Activated B cell treated with CpG ODN at 0.5 μM for 24 hours (primary cell): Measurements from ENCODE around the gene SPOCK1. TPM values are rescaled to one million over a fixed set of nuclear protein-coding genes. Genes with fewer than 3 reads are reported as not detected.

Experiments
- ATAC-seq: fragments of 200-7000 bp; cut with Tn5 transposase; one replicate; pipeline ENCODE4 v1.10.0; 2021; ENCODE audit warnings: low read depth, mild to moderate bottlenecking, moderate library complexity
- CTCF ChIA-PET: fragments of 350-600 bp; sonication (Branson Sonifier 250); formaldehyde crosslinking; loops from one replicate; lab custom pipeline; 2021; ENCODE audit warnings: antibody characterized with exemption; lab: Charles Lee
- POLR2A ChIA-PET: fragments of 350-600 bp; sonication (Branson Sonifier 250); formaldehyde crosslinking; loops from one replicate; lab custom pipeline; 2021; ENCODE audit warnings: antibody characterized with exemption; lab: Charles Lee
- DNase-seq: peaks from one replicate; pipeline ENCODE4 v3.0.0; 2022
- H3K27ac Mint-ChIP-seq: one replicate; pipeline ENCODE4 v1.8.0; 2020; ENCODE audit warnings: mixed read lengths
- H3K27me3 Mint-ChIP-seq: one replicate; pipeline ENCODE4 v1.8.0; 2021; ENCODE audit warnings: mixed read lengths
- H3K36me3 Mint-ChIP-seq: one replicate; pipeline ENCODE4 v1.8.0; 2021; ENCODE audit warnings: low read depth, mixed read lengths
- H3K4me1 Mint-ChIP-seq: one replicate; pipeline ENCODE4 v1.8.0; 2021; ENCODE audit warnings: mixed read lengths
- H3K4me3 Mint-ChIP-seq: one replicate; pipeline ENCODE4 v1.8.0; 2020; ENCODE audit warnings: mild to moderate bottlenecking, mixed read lengths
- H3K9me3 Mint-ChIP-seq: one replicate; pipeline ENCODE4 v1.8.0; 2020; ENCODE audit warnings: mixed read lengths
- CTCF ChIP-seq: fragments of 200-600 bp; IDR thresholded peaks from one replicate; pipeline ENCODE4 v1.8.0; 2022; ENCODE audit warnings: antibody characterized with exemption, mild to moderate bottlenecking
- intact Hi-C: fragments of 100-400 bp; cut with micrococcal nuclease; formaldehyde crosslinking; loops from one replicate; pipeline ENCODE4 v1.15.1; 2024
- total RNA-seq: library from RNA; stranded (reverse); gene quantifications from 2 replicates; pipeline ENCODE4 v1.2.3, GENCODE V29; 2022

SPOCK1 gene
- total RNA-seq, 1 donor from 2014 or later, result not detected

DNA sequence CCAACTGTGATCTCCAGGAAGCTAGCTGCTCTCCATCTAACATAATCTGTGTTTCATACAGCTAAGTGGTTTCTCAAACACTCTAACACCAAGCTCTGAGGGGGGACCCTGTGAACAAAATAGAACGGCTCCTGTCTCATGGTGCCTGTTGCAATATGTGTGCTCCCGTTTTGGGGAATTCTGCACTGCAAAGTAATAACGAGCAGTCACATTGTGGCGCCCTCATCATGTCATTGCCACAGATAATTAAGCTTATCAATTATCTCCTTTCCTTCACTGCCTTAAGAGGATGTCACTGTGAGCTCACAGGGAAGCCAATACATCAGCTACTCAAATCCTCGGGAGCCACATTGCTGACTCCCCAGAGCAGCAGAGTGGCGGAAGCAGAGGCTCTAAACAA, 416.2 kb downstream of the SPOCK1 start:
- H3K4me3 Mint-ChIP-seq, result no peak overlapping the region
- ATAC-seq (no peak), DNase-seq (no peak)
- intact Hi-C loops, result no loop called here
- POLR2A ChIA-PET, result no interaction called here
- no peaks in the 10 kb centered on the region for H3K4me1 Mint-ChIP-seq
- no peak overlapping the region for H3K27ac Mint-ChIP-seq
- no peaks in the 10 kb centered on the region for H3K9me3 Mint-ChIP-seq
- CTCF ChIA-PET, result no interaction called here
- peaks cover 1% of the 10 kb centered on the region for H3K27me3 Mint-ChIP-seq
- no peak for TF ChIP-seq CTCF
- H3K36me3 Mint-ChIP-seq, result no peaks in the 10 kb centered on the region

- Mint-ChIP-seq H3K36me3 (no peaks in the 10 kb centered on the region), H3K4me1 (peaks cover under 1% of the 10 kb centered on the region), H3K27ac (no peak overlapping the region), H3K9me3 (no peaks in the 10 kb centered on the region), H3K4me3 (no peak overlapping the region), H3K27me3 (no peaks in the 10 kb centered on the region)
- no peak for DNase-seq
- no peak for ATAC-seq
- POLR2A ChIA-PET, result no interaction called here
- intact Hi-C loops, result no loop called here
- CTCF ChIA-PET, result no interaction called here
- TF ChIP-seq CTCF, result no peak
Observed at GRCh38 chr5:137078171-137078665, 420.9 kb downstream of the SPOCK1 start.

- Mint-ChIP-seq H3K27ac (no peak overlapping the region), H3K27me3 (no peaks in the 10 kb centered on the region), H3K4me3 (no peak overlapping the region), H3K4me1 (peaks cover 15% of the 10 kb centered on the region), H3K9me3 (no peaks in the 10 kb centered on the region), H3K36me3 (no peaks in the 10 kb centered on the region)
- no peak for TF ChIP-seq CTCF
- ATAC-seq, result no peak
- ChIA-PET CTCF (interaction anchor here (1.4 kb wide), 1 partner anchor 10 kb away, joined by 4 read pairs; no protein-coding TSS in a partner anchor), POLR2A (no interaction called here)
- no peak for DNase-seq
- intact Hi-C loops, result no loop called here
Observed at GRCh38 chr5:137075163-137075970, 423.8 kb downstream of the SPOCK1 start.

- H3K4me1 Mint-ChIP-seq, result peaks cover 15% of the 10 kb centered on the region
- intact Hi-C loops, result no loop called here
- ChIA-PET CTCF (no interaction called here), POLR2A (no interaction called here)
- H3K36me3 Mint-ChIP-seq, result no peaks in the 10 kb centered on the region
- H3K27ac Mint-ChIP-seq, result no peak overlapping the region
- no peak overlapping the region for H3K4me3 Mint-ChIP-seq
- ATAC-seq (no peak), DNase-seq (no peak)
- no peaks in the 10 kb centered on the region for H3K27me3 Mint-ChIP-seq
- no peak for TF ChIP-seq CTCF
- H3K9me3 Mint-ChIP-seq, result no peaks in the 10 kb centered on the region
Observed at GRCh38 chr5:137073189-137073588, 425.9 kb downstream of the SPOCK1 start.

DNA sequence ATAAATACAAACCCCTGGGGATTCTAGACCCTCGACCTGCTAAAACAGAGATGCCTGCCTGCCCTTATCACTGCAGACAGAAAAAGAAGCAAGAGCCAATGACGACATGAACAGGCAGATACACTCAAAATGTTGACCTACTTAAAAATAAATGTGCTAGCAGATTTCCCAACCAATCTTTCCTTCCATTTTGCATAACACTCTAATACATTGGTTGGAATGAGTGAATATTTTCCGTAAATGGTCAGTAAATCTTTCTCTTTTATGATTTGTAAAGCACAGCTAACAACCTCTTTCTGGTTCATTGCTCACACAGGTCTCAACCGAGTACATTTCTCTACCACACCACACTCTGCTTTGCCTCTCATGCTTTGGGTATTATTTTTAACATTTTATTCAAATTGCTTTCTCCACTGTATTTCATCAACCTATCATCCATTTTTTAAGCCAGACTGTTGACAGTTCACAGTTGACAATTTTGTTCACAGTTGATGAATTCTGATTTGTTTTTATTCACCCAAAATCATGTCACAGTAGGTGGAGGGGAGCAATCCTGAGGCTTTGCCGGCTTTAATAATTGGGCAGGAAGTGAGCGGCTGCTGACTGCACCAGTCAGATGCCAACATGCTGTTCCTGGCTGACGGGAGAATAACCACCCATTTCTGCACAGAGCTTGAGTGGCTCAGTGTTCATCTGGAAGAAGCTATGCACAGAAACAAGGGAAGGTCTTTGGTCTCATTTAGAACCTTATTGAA, 426.6 kb downstream of the SPOCK1 start:
- H3K36me3 Mint-ChIP-seq, result no peaks in the 10 kb centered on the region
- intact Hi-C loops, result no loop called here
- no peaks in the 10 kb centered on the region for H3K27me3 Mint-ChIP-seq
- H3K4me3 Mint-ChIP-seq, result no peak overlapping the region
- peaks cover 15% of the 10 kb centered on the region for H3K4me1 Mint-ChIP-seq
- H3K9me3 Mint-ChIP-seq, result no peaks in the 10 kb centered on the region
- POLR2A ChIA-PET, result no interaction called here
- no peak for TF ChIP-seq CTCF
- DNase-seq (no peak), ATAC-seq (no peak)
- no peak overlapping the region for H3K27ac Mint-ChIP-seq
- CTCF ChIA-PET, result no interaction called here
